Vagina (tissue), 2 donors: ENCODE measurements around the gene NME8.

Experiments used
- POLR2A ChIP-seq, 2 donors: fragments of 450-650 bp; IDR thresholded peaks; one replicate each; pipeline ENCODE4 v1.6.1; 2017; ENCODE audit warnings: antibody characterized with exemption in 2 of 2, mild to moderate bottlenecking in 2 of 2, moderate library complexity in 2 of 2
- POLR2AphosphoS5 ChIP-seq, 2 donors: sonication (generic); formaldehyde crosslinking; IDR thresholded peaks; one replicate each; pipeline ENCODE4 v1.9.0; 2017; ENCODE audit warnings: antibody characterized with exemption in 2 of 2, mild to moderate bottlenecking in 2 of 2, low read depth in 1 of 2; ENCODE audit not compliant: insufficient read depth in 1 of 2
- TF ChIP-seq, protein P1 (sequence below), 3 experiments: fragments of 450-650 bp in 2 of 3; fragments of 200-600 bp in 1 of 3; sonication (generic) in 1 of 3; IDR thresholded peaks; one replicate each; pipeline ENCODE4 v1.5.1; 2017 to 2019; ENCODE audit warnings: antibody characterized with exemption in 3 of 3, mild to moderate bottlenecking in 2 of 3, moderate library complexity in 2 of 3

DNA sequence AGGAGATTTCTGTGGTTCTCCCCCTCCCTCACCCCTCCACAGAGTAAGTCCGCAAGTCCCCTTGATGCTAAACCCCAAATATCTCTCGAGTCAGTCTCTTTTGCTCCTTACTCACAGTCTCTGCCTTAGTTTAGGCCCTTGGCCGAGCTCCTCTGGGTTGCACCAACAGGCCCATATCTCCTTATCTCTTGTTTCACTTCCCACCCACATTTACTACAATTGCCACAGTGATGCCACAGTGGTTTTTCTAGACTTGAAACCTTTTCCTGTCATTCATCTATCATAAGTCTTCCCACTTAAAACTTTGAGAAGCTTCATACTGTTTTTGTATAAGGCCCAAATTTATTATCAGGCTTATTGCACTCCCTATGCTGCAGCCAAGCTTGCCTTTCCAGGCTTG, 23.4 kb upstream of the NME8 start:
- TF ChIP-seq, protein P1, sequence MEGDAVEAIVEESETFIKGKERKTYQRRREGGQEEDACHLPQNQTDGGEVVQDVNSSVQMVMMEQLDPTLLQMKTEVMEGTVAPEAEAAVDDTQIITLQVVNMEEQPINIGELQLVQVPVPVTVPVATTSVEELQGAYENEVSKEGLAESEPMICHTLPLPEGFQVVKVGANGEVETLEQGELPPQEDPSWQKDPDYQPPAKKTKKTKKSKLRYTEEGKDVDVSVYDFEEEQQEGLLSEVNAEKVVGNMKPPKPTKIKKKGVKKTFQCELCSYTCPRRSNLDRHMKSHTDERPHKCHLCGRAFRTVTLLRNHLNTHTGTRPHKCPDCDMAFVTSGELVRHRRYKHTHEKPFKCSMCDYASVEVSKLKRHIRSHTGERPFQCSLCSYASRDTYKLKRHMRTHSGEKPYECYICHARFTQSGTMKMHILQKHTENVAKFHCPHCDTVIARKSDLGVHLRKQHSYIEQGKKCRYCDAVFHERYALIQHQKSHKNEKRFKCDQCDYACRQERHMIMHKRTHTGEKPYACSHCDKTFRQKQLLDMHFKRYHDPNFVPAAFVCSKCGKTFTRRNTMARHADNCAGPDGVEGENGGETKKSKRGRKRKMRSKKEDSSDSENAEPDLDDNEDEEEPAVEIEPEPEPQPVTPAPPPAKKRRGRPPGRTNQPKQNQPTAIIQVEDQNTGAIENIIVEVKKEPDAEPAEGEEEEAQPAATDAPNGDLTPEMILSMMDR (IDR thresholded peaks at IDR 0.05), result no peak
- TF ChIP-seq POLR2A (IDR thresholded peaks at IDR 0.05), result no peak
- no peak for TF ChIP-seq POLR2AphosphoS5 (IDR thresholded peaks at IDR 0.05; ENCODE audit: insufficient read depth in 1 of 2, low read depth in 1 of 2)
